Measurements from ENCODE around the gene SLC24A1. TPM values are rescaled to one million over a fixed set of nuclear protein-coding genes. Genes with fewer than 3 reads are reported as not detected.

The SLC24A1 gene
- polyA plus RNA-seq, 1 donor (not counting 4 experiments of a cell fraction or from before 2014, with no cell fraction given), result 4.0 TPM

DNA sequence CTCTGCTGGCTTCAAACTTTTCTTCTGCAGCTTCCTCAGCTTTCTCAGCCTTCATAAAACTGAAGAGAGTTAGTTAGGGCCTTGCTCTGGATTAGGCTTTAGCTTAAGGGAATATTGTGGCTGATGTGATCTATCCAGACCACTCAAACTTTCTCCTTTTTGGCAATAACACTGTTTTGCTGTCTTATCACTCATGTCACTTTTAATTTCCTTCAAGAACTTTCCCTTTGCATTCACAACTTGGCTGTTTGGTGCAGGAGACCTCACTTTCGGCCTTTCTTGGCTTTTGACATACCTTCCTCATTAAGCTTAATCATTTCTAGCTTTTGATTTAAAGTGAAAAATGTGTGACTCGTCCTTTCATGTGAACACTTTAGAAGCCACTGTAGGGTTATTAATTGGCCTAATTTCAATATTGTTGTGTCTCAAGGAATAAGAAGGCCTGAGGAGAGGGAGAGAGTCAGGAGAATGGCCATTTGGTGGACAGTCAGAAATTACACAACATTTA, 60.7 kb downstream of the SLC24A1 start:
- no peaks in the 10 kb centered on the region for H3K9me3 ChIP-seq (ENCODE audit: control insufficient read depth, low read depth, low read length)
- FAIRE-seq, result no peak
- dilution Hi-C loops (cut with MboI; ENCODE audit: extremely low pct_ligation_motif_present, low sequenced_read_pairs), result no loop called here
- no peaks in the 10 kb centered on the region for H3K79me2 ChIP-seq (ENCODE audit: control insufficient read depth, insufficient read depth, low read length)
- no peak overlapping the region for H3K9ac ChIP-seq (ENCODE audit: control insufficient read depth, extremely low read depth, insufficient read depth, low read length)
- H3K4me1 ChIP-seq (ENCODE audit: control insufficient read depth, extremely low read depth, insufficient read depth, low read length), result no peaks in the 10 kb centered on the region
- no peak overlapping the region for H3K4me3 ChIP-seq (ENCODE audit: control insufficient read depth in 2 of 3, extremely low read depth in 1 of 3, insufficient read depth in 2 of 3, low read depth in 1 of 3, low read length in 3 of 3)
- H3K4me2 ChIP-seq (ENCODE audit: control insufficient read depth, extremely low read depth, insufficient read depth, low read depth, low read length), result no peak overlapping the region
- H3K9me1 ChIP-seq (ENCODE audit: control insufficient read depth, extremely low read depth, insufficient read depth, low read length), result no peaks in the 10 kb centered on the region
- H3K27ac ChIP-seq (ENCODE audit: control insufficient read depth, insufficient read depth, low read length), result no peak overlapping the region
- H2AFZ ChIP-seq (ENCODE audit: control insufficient read depth, low read length), result no peak overlapping the region
- H3K27me3 ChIP-seq (ENCODE audit: control insufficient read depth, extremely low read depth, insufficient read depth, low read length), result no peaks in the 10 kb centered on the region
- no peaks in the 10 kb centered on the region for H4K20me1 ChIP-seq (ENCODE audit: control insufficient read depth, extremely low read depth, insufficient read depth, low read length)
- H3K36me3 ChIP-seq (ENCODE audit: control insufficient read depth in 2 of 2, extremely low read depth in 1 of 2, insufficient read depth in 2 of 2, low read length in 2 of 2), result no peaks in the 10 kb centered on the region
- TF ChIP-seq, protein P1, sequence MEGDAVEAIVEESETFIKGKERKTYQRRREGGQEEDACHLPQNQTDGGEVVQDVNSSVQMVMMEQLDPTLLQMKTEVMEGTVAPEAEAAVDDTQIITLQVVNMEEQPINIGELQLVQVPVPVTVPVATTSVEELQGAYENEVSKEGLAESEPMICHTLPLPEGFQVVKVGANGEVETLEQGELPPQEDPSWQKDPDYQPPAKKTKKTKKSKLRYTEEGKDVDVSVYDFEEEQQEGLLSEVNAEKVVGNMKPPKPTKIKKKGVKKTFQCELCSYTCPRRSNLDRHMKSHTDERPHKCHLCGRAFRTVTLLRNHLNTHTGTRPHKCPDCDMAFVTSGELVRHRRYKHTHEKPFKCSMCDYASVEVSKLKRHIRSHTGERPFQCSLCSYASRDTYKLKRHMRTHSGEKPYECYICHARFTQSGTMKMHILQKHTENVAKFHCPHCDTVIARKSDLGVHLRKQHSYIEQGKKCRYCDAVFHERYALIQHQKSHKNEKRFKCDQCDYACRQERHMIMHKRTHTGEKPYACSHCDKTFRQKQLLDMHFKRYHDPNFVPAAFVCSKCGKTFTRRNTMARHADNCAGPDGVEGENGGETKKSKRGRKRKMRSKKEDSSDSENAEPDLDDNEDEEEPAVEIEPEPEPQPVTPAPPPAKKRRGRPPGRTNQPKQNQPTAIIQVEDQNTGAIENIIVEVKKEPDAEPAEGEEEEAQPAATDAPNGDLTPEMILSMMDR (optimal IDR thresholded peaks at IDR 0.05 in 1 of 3, IDR thresholded peaks at IDR 0.05 in 1 of 3, conservative IDR thresholded peaks at IDR 0.05 in 1 of 3; ENCODE audit: extremely low read depth in 1 of 3, insufficient read depth in 2 of 3, low read length in 3 of 3), result no peak
- TF ChIP-seq EZH2 (IDR thresholded peaks at IDR 0.05; ENCODE audit: low read length), result no peak
- DNase-seq (ENCODE audit: low read depth, low spot score), result no peak

DNA sequence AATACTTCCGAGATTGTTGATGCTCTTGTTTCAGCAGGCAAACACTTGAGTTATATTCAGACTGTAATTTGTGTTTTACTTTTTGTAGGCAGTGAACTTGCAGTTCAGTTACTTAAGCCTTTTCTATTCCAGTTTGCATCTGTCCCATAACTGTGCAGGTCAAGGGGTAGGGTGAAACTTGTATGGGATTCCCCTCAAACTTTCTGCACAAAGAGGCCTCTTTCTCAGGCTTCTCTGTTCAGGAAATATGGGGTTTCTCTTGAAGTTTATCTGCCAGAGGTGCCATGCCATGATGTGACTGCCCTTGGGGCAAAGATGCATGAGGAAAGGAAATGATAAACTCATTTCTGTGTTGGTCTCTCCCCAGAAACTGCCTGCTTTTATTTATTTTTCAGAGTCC, 66.7 kb downstream of the SLC24A1 start:
- no peak overlapping the region for H3K9ac ChIP-seq (ENCODE audit: control insufficient read depth, extremely low read depth, insufficient read depth, low read length)
- no peak for FAIRE-seq
- no peaks in the 10 kb centered on the region for H3K27me3 ChIP-seq (ENCODE audit: control insufficient read depth, extremely low read depth, insufficient read depth, low read length)
- DNase-seq (ENCODE audit: low read depth, low spot score), result no peak
- no peak overlapping the region for H3K4me3 ChIP-seq (ENCODE audit: control insufficient read depth in 2 of 3, extremely low read depth in 1 of 3, insufficient read depth in 2 of 3, low read depth in 1 of 3, low read length in 3 of 3)
- dilution Hi-C loops (cut with MboI; ENCODE audit: extremely low pct_ligation_motif_present, low sequenced_read_pairs), result no loop called here
- H3K4me1 ChIP-seq (ENCODE audit: control insufficient read depth, extremely low read depth, insufficient read depth, low read length), result no peaks in the 10 kb centered on the region
- H2AFZ ChIP-seq (ENCODE audit: control insufficient read depth, low read length), result no peak overlapping the region
- H3K27ac ChIP-seq (ENCODE audit: control insufficient read depth, insufficient read depth, low read length), result no peak overlapping the region
- no peaks in the 10 kb centered on the region for H3K9me3 ChIP-seq (ENCODE audit: control insufficient read depth, low read depth, low read length)
- H3K36me3 ChIP-seq (ENCODE audit: control insufficient read depth in 2 of 2, extremely low read depth in 1 of 2, insufficient read depth in 2 of 2, low read length in 2 of 2), result peaks cover 0 to 2% of the 10 kb centered on the region in 2 experiments
- TF ChIP-seq, protein P1 (optimal IDR thresholded peaks at IDR 0.05 in 1 of 3, IDR thresholded peaks at IDR 0.05 in 1 of 3, conservative IDR thresholded peaks at IDR 0.05 in 1 of 3; ENCODE audit: extremely low read depth in 1 of 3, insufficient read depth in 2 of 3, low read length in 3 of 3), result no peak
- no peak for TF ChIP-seq EZH2 (IDR thresholded peaks at IDR 0.05; ENCODE audit: low read length)
- no peaks in the 10 kb centered on the region for H3K9me1 ChIP-seq (ENCODE audit: control insufficient read depth, extremely low read depth, insufficient read depth, low read length)
- no peaks in the 10 kb centered on the region for H3K79me2 ChIP-seq (ENCODE audit: control insufficient read depth, insufficient read depth, low read length)
- H4K20me1 ChIP-seq (ENCODE audit: control insufficient read depth, extremely low read depth, insufficient read depth, low read length), result no peaks in the 10 kb centered on the region
- no peak overlapping the region for H3K4me2 ChIP-seq (ENCODE audit: control insufficient read depth, extremely low read depth, insufficient read depth, low read depth, low read length)

Data from keratinocyte (primary cell).